ENCODE data around the gene UGT2B10. TPM values are rescaled to one million over a fixed set of nuclear protein-coding genes. Genes with fewer than 3 reads are reported as not detected.

The UGT2B10 gene
- polyA plus RNA-seq, 1 donor from 2014 or later = not detected

DNA sequence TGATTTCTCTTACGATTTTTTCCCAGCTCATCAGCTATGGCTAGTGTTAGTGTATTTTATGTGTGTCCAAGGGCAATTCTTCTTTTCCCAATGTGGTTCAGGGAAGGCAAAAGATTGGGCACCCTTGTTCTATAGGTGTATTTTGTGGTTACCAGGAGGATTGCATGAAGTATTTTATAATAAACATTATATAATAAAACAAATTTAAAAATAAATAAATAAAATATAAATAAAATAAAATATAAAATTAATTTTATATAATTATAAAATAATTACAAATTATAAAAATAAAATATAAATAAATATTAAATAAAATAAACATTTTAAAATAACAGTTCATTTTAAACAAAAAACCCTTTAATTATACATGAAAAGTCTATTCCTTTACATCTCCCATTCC, 35.6 kb upstream of the UGT2B10 start:
- H3F3A ChIP-seq (ENCODE audit: insufficient read depth, low read length, poor library complexity, severe bottlenecking) = no peaks in the 10 kb centered on the region
- no peaks in the 10 kb centered on the region for H4K20me1 ChIP-seq (ENCODE audit: insufficient read depth)
- no peaks in the 10 kb centered on the region for H3K79me2 ChIP-seq (replicated peaks; ENCODE audit: insufficient read depth, low read length)
- H3K9me2 ChIP-seq (ENCODE audit: insufficient read depth, low read length) = no peaks in the 10 kb centered on the region
- H3K27me3 ChIP-seq (ENCODE audit: insufficient read depth, low read depth, low read length) = no peaks in the 10 kb centered on the region
- H3K9ac ChIP-seq (ENCODE audit: low read length) = no peak overlapping the region
- no peak overlapping the region for H3K4me2 ChIP-seq (ENCODE audit: low read length)
- no peak overlapping the region for H2AFZ ChIP-seq (ENCODE audit: low read depth, low read length)
- TF ChIP-seq MXI1 (conservative IDR thresholded peaks at IDR 0.05; ENCODE audit: poor library complexity, severe bottlenecking) = no peak
- TF ChIP-seq SMC3 (conservative IDR thresholded peaks at IDR 0.05; ENCODE audit: poor library complexity) = no peak
- TF ChIP-seq EP300 (conservative IDR thresholded peaks at IDR 0.05; ENCODE audit: poor library complexity, severe bottlenecking) = no peak
- no peak overlapping the region for H3K27ac ChIP-seq (ENCODE audit: low read length)
- no peaks in the 10 kb centered on the region for H3K36me3 ChIP-seq (ENCODE audit: insufficient read depth, low read length)
- H3K4me3 ChIP-seq (ENCODE audit: low read length) = no peak overlapping the region
- no peaks in the 10 kb centered on the region for H3K9me3 ChIP-seq (ENCODE audit: low read length)

DNA sequence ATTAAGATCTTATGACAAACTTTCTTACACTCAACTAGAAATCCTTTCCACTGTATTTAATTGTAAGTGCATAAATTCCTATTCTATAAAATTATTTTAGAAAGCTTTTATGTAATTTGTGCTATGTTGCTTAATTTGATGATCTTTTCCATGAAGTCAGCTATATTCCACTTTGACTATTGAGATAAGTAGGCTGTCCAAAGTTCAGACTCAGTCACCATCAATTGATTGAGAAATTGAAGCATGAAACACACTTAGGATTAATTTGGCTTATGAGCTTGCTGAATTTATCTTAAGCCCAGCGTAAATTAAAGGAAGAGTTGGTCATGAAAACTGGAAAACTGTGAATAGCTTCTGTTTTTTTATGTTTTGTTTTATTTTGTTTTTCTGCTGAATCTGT, 18.7 kb upstream of the UGT2B10 start:
- Histone ChIP-seq H3K9me3 (ENCODE audit: low read length) (no peaks in the 10 kb centered on the region), H3K79me2 (replicated peaks; ENCODE audit: insufficient read depth, low read length) (no peaks in the 10 kb centered on the region), H3K9ac (ENCODE audit: low read length) (no peak overlapping the region), H3K27ac (ENCODE audit: low read length) (no peak overlapping the region), H3F3A (ENCODE audit: insufficient read depth, low read length, poor library complexity, severe bottlenecking) (no peaks in the 10 kb centered on the region), H4K20me1 (ENCODE audit: insufficient read depth) (no peaks in the 10 kb centered on the region), H3K27me3 (ENCODE audit: insufficient read depth, low read depth, low read length) (no peaks in the 10 kb centered on the region), H3K4me3 (ENCODE audit: low read length) (no peak overlapping the region), H3K36me3 (ENCODE audit: insufficient read depth, low read length) (no peaks in the 10 kb centered on the region), H3K9me2 (ENCODE audit: insufficient read depth, low read length) (no peaks in the 10 kb centered on the region), H2AFZ (ENCODE audit: low read depth, low read length) (no peak overlapping the region), H3K4me2 (ENCODE audit: low read length) (no peak overlapping the region)
- TF ChIP-seq MXI1 (conservative IDR thresholded peaks at IDR 0.05; ENCODE audit: poor library complexity, severe bottlenecking) (no peak), EP300 (conservative IDR thresholded peaks at IDR 0.05; ENCODE audit: poor library complexity, severe bottlenecking) (no peak), CTCF (IDR thresholded peaks at IDR 0.05; ENCODE audit: poor library complexity, severe bottlenecking) (no peak), POLR2AphosphoS5 (IDR thresholded peaks at IDR 0.05) (no peak), SMC3 (conservative IDR thresholded peaks at IDR 0.05; ENCODE audit: poor library complexity) (no peak), RAD21 (conservative IDR thresholded peaks at IDR 0.05) (no peak), TAF1 (IDR thresholded peaks at IDR 0.05; ENCODE audit: low read depth) (no peak), EZH2 (IDR thresholded peaks at IDR 0.05; ENCODE audit: borderline replicate concordance, insufficient read depth, low read length, poor library complexity, severe bottlenecking) (no peak)
- TF ChIP-seq, protein P1, sequence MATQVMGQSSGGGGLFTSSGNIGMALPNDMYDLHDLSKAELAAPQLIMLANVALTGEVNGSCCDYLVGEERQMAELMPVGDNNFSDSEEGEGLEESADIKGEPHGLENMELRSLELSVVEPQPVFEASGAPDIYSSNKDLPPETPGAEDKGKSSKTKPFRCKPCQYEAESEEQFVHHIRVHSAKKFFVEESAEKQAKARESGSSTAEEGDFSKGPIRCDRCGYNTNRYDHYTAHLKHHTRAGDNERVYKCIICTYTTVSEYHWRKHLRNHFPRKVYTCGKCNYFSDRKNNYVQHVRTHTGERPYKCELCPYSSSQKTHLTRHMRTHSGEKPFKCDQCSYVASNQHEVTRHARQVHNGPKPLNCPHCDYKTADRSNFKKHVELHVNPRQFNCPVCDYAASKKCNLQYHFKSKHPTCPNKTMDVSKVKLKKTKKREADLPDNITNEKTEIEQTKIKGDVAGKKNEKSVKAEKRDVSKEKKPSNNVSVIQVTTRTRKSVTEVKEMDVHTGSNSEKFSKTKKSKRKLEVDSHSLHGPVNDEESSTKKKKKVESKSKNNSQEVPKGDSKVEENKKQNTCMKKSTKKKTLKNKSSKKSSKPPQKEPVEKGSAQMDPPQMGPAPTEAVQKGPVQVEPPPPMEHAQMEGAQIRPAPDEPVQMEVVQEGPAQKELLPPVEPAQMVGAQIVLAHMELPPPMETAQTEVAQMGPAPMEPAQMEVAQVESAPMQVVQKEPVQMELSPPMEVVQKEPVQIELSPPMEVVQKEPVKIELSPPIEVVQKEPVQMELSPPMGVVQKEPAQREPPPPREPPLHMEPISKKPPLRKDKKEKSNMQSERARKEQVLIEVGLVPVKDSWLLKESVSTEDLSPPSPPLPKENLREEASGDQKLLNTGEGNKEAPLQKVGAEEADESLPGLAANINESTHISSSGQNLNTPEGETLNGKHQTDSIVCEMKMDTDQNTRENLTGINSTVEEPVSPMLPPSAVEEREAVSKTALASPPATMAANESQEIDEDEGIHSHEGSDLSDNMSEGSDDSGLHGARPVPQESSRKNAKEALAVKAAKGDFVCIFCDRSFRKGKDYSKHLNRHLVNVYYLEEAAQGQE (IDR thresholded peaks at IDR 0.05; ENCODE audit: borderline replicate concordance) = no peak

GRCh38 chr4:68797618-68798017, 18.2 kb upstream of the UGT2B10 start:
- no peaks in the 10 kb centered on the region for H3F3A ChIP-seq (ENCODE audit: insufficient read depth, low read length, poor library complexity, severe bottlenecking)
- H3K79me2 ChIP-seq (replicated peaks; ENCODE audit: insufficient read depth, low read length) = no peaks in the 10 kb centered on the region
- H2AFZ ChIP-seq (ENCODE audit: low read depth, low read length) = no peak overlapping the region
- TF ChIP-seq POLR2AphosphoS5 (IDR thresholded peaks at IDR 0.05) (no peak), EZH2 (IDR thresholded peaks at IDR 0.05; ENCODE audit: borderline replicate concordance, insufficient read depth, low read length, poor library complexity, severe bottlenecking) (no peak), MXI1 (conservative IDR thresholded peaks at IDR 0.05; ENCODE audit: poor library complexity, severe bottlenecking) (no peak), TAF1 (IDR thresholded peaks at IDR 0.05; ENCODE audit: low read depth) (no peak), CTCF (IDR thresholded peaks at IDR 0.05; ENCODE audit: poor library complexity, severe bottlenecking) (no peak), RAD21 (conservative IDR thresholded peaks at IDR 0.05) (no peak), EP300 (conservative IDR thresholded peaks at IDR 0.05; ENCODE audit: poor library complexity, severe bottlenecking) (no peak)
- TF ChIP-seq, protein P1 (IDR thresholded peaks at IDR 0.05; ENCODE audit: borderline replicate concordance) = no peak
- no peak overlapping the region for H3K9ac ChIP-seq (ENCODE audit: low read length)
- no peak overlapping the region for H3K27ac ChIP-seq (ENCODE audit: low read length)
- H3K4me2 ChIP-seq (ENCODE audit: low read length) = no peak overlapping the region
- no peak overlapping the region for H3K4me3 ChIP-seq (ENCODE audit: low read length)
- H3K27me3 ChIP-seq (ENCODE audit: insufficient read depth, low read depth, low read length) = no peaks in the 10 kb centered on the region
- H4K20me1 ChIP-seq (ENCODE audit: insufficient read depth) = no peaks in the 10 kb centered on the region
- no peaks in the 10 kb centered on the region for H3K9me2 ChIP-seq (ENCODE audit: insufficient read depth, low read length)
- H3K36me3 ChIP-seq (ENCODE audit: insufficient read depth, low read length) = no peaks in the 10 kb centered on the region
- H3K9me3 ChIP-seq (ENCODE audit: low read length) = no peaks in the 10 kb centered on the region
